ENCODE measurements around the gene SMAP2. TPM values are rescaled to one million over a fixed set of nuclear protein-coding genes. Genes with fewer than 3 reads are reported as not detected.
"Not testable (repeated sequence)": the region's sequence is repeated elsewhere in the genome, so short reads cannot be mapped to it uniquely, and the experiment has no call there.

SMAP2 gene
- total RNA-seq, result 39.5 TPM

GRCh38 chr1:40373323-40374283, at the start of gene SMAP2:
Gene SMAP2 (plus strand): TSS chr1:40373727. CDS start chr1:40374121, 394 bp downstream.
- peak; percentile 98 for DNase-seq (ENCODE audit: low spot score)

DNA sequence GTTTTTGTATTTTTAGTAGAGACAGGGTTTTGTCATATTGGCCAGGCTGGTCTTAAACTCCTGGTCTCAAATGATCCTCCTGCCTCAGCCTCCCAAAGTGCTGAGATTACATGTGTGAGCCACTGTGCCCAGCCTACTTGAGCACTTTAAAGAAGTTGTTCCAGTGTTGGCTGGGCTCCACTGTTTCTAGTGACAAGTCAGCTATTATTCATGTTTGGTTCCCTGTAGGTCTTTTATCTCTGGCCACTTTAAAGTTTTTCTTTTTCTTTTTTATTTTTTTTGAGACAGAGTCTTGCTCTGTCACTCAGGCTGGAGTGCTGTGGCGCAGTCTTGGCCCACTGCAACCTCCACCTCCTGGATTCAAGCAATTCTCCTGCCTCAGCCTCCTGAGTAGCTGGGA, 42.1 kb upstream of the SMAP2 start:
- not testable (repeated sequence) for DNase-seq (ENCODE audit: low spot score)

GRCh38 chr1:40332695-40333094, 40.8 kb upstream of the SMAP2 start:
- no peak for DNase-seq (ENCODE audit: low spot score)

GRCh38 chr1:40337443-40337842, 36.1 kb upstream of the SMAP2 start:
- DNase-seq (ENCODE audit: low spot score), result no peak

- DNase-seq (ENCODE audit: low spot score), result peak; percentile 84
Measured at GRCh38 chr1:40338745-40339419, 34.6 kb upstream of the SMAP2 start.

DNA sequence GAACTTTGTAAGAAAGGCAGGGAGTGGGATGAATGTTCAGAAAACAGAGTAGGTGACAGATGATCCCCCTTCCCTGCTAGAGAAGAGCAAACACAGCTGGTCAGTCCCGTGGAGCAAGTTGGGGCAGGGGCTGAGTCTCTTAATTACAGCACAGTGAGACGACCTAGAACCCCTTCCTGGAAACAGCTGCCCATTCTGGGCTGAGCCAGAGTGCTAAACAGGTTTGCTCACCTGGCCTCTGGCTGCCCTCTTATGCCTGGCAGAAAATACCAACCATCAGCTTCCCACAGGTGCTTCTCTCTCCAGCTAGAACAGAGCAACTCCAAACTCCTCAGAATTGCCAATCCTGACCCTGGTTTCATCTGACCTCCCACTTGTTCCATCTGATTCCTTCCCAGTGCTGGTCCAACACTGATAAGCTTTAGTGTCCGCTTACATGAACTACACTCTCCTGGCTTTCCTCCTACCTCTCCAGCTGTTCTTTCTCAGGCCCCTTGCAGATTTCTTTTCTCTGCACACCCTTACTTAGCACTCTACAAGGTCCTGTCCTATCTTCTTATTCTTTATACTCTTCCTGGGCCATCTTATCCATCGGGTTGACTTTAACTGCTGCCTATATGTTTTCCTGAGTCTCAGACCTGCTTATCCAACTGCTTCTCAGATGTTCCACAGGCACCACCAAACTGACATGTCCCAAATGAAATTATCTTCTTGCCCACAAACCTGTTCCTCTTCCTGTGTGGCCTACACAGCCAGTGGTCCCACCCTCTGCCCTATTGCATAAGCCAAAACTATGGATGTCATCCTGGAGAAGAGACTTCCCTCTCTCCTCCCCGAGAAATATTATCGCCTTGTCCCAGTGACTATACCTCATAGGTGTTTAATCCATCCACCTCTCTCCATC, 33.9 kb upstream of the SMAP2 start:
- DNase-seq (ENCODE audit: low spot score), result no peak

GRCh38 chr1:40341491-40342380, 31.8 kb upstream of the SMAP2 start:
- no peak for DNase-seq (ENCODE audit: low spot score)

DNA sequence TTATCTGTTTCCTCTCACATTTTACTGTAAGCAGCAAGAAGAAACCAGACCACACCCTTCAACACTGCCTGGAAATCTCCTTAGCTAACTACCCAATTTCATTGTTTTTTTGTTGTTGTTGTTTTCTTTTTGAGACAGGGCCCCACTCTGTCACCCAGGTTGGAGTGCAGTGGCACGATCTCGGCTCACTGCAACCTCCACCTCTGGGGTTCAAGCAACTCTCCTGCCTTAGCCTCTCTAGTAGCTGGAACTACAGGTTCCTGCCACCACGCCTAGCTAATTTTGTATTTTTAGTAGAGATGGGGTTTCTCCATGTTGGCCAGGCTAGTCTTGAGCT, 31.2 kb upstream of the SMAP2 start:
- DNase-seq (ENCODE audit: low spot score), result not testable (repeated sequence)

DNA sequence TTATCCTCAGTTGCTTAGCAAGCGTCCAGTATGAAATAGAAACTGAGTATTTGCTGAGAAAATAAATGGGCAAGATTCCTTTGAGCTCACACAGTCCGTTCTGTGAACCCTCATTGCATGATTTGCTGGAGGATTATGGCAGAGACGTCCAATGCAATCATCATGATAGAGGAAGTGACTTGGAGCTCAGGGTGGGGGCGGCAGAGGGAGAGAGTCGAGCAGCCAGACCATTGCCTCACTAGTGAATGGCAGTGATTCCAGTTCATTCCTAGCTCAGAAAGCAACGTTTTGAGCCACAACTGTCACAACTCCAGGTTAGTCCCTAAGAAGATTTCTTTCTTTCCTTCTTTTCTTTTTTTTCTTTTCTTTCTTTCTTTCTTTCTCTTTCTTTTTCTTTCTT, 28.9 kb upstream of the SMAP2 start:
- peak; percentile 50 for DNase-seq (ENCODE audit: low spot score)

- DNase-seq (ENCODE audit: low spot score), result no peak
Measured at GRCh38 chr1:40350391-40350790, 23.1 kb upstream of the SMAP2 start.

GRCh38 chr1:40351124-40351523, 22.4 kb upstream of the SMAP2 start:
- DNase-seq (ENCODE audit: low spot score), result no peak

DNA sequence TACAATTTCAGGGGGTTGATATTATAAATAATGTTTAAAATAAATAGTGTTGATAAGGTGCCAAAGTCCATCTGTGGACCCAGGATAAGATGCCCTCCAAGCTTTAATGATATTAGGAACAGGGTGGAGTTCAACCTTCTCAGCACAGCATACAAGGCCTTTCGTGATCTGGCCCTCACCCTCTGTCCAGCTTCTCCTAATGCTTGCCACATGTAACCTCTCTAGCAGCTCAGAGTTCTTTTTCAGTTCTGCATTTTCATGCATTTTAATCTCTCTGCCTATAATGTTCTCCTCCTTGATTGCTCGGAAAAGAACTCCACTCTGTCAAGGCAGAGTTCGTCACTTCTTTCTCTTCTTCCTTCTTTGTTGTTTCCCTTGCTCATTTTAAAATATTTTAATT, 21.4 kb upstream of the SMAP2 start:
- no peak for DNase-seq (ENCODE audit: low spot score)

- no peak for DNase-seq (ENCODE audit: low spot score)
Measured at GRCh38 chr1:40353082-40353481, 20.4 kb upstream of the SMAP2 start.

DNA sequence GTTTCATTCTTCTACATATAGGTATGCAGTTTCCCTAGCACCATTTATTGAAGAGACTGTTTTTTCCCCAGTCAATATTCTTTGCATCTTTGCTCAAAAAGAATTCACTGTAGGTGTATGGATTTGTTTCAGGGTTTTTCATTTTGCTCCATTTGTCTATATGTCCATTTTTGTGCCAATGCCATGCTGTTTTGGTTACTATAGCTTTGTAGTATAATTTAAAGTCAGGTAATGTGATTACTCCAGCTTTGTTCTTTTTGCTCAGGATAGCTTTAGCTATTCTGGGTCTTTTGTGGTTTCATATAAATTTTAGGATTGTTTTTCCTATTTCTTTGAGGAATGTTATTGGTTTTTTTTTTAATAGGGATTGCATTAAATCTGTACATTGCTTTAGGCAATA, 15.9 kb upstream of the SMAP2 start:
- no peak for DNase-seq (ENCODE audit: low spot score)

GRCh38 chr1:40360631-40361030, 12.9 kb upstream of the SMAP2 start:
- DNase-seq (ENCODE audit: low spot score), result no peak

DNA sequence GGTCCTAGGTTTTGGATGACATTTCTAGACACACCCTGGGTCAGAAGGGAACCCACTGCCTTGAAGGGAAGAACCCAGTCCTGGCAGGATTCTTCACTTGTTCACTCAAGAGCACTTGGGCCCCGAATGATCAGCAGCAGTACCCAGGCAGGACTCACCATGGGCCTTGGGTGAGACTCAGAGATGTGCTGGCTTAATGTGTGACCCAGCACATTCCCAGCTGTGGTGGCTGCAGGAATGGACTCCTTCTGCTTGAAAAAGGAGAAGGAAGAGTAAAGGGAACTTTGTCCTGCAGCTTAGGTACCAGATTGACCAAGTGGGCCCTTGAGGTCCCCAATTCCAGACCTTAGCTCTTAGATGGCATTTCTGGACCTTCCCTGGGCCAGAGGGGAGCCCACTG, 12.3 kb upstream of the SMAP2 start:
- no peak for DNase-seq (ENCODE audit: low spot score)

DNA sequence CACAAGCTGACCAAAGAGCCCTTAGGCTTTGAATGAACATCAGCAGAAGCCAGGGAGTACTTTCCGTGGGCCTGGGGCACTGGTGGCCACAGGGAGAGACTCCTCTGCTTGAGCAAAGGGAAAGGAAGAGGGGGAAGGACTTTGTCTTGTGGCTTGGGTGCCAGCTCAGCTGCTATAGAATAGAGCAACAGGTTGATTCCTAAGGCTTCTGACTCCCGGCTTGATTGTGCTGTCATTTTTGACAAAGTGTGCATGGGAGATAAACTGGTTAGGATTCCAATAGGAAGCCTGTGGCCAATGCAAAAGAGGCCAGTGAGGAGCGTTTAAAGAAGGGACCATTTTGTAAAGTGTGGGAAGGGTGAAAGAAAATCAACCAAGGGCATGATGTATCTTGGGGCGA, 11.9 kb upstream of the SMAP2 start:
- no peak for DNase-seq (ENCODE audit: low spot score)

DNA sequence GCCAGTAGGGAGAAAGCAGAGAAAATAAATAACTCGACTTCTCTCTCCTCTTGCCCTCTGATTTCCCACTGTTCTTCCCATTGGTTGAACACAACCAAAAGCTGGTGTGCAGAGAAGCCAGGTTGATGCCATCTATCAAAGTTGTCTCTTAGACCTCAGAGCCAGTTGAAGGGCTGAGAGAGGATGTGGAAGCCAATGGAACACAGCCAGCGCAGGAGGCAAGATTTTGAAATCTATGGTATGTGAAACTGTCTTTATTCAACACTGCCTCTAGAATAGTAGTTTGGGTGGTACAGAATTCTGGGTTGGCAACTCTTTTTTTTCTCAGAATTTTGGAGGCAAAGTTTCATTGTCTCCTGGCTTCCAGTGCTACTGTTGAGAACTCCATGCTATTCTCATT, 11.3 kb upstream of the SMAP2 start:
- no peak for DNase-seq (ENCODE audit: low spot score)

- no peak for DNase-seq (ENCODE audit: low spot score)
Measured at GRCh38 chr1:40362699-40363098, 10.8 kb upstream of the SMAP2 start.

DNA sequence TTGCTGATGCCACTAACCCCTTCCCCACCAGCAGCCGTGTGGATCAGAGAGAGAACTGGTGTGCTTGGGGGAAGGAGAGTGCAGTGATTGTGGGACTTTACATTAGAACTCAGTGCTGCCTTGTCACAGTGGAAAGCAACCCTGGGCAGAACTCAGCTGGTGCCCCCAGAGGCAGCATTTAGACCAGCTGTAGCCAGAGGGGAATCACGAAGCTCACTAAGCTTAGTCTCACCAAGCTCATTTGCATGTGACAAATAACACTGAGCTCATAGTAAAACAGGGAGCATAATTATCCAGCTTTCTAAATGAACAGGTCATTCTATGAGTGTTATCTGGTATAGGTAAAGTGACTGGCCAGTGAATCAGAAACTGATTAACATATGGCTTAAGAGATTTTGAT, 9.8 kb upstream of the SMAP2 start:
- no peak for DNase-seq (ENCODE audit: low spot score)

GRCh38 chr1:40371707-40372258, 1.7 kb upstream of the SMAP2 start:
- DNase-seq (ENCODE audit: low spot score), result no peak

All from ureter (tissue), 1 donor.